IMR-90 (cell line): ENCODE measurements around the gene ASF1B. TPM values are rescaled to one million over a fixed set of nuclear protein-coding genes. Genes with fewer than 3 reads are reported as not detected.
A peak's percentile ranks its signal among the peaks of the same experiment; 100 is the strongest.

Experiments
- ATAC-seq: fragments of 200-7000 bp; cut with Tn5 transposase; 2 replicates; pipeline ENCODE4 v1.9.1; 2020; ENCODE audit warnings: low read depth, mild to moderate bottlenecking, moderate library complexity
- BruUV-seq: library from RNA; stranded (reverse); fragments of 400-500 nt; replicated peaks from 2 replicates; lab custom pipeline; 2021; lab: Mats Ljungman, UMichigan
- CTCF ChIA-PET: fragments of 300-600 bp; formaldehyde crosslinking; extraction: SDS; loops from one replicate; lab custom pipeline; 2021; ENCODE audit warnings: antibody characterized with exemption; lab: Yijun Ruan, JAX
- POLR2A ChIA-PET: fragments of 300-600 bp; sonication (Branson Sonifier 250); formaldehyde crosslinking; loops from one replicate; lab custom pipeline; 2022; ENCODE audit warnings: antibody characterized with exemption; ENCODE audit not compliant: unreplicated experiment; lab: Charles Lee
- DNase-seq: peaks from one replicate; pipeline ENCODE4 v3.0.0; 2013
- H2AFZ ChIP-seq: replicated peaks from 2 replicates; pipeline ENCODE3; 2013; ENCODE audit warnings: low read length, mild to moderate bottlenecking; ENCODE audit not compliant: poor library complexity
- H2AK5ac ChIP-seq: 2 replicates; pipeline ENCODE4 v1.6.1; 2013; ENCODE audit warnings: low read depth, low read length, inconsistent platforms
- H2AK9ac ChIP-seq: replicated peaks from 2 replicates; pipeline ENCODE3; 2013; ENCODE audit warnings: mild to moderate bottlenecking, low read depth, low read length, moderate library complexity; ENCODE audit not compliant: poor library complexity
- H2BK120ac ChIP-seq: 2 replicates; pipeline ENCODE4 v1.6.1; 2013; ENCODE audit warnings: low read depth, low read length, inconsistent platforms
- H2BK15ac ChIP-seq: 3 replicates; pipeline ENCODE4 v1.6.1; 2013; ENCODE audit warnings: low read depth, low read length, inconsistent platforms
- H2BK20ac ChIP-seq: 2 replicates; pipeline ENCODE4 v1.6.1; 2013; ENCODE audit warnings: low read depth, mild to moderate bottlenecking, inconsistent platforms, low read length, moderate library complexity
- H2BK5ac ChIP-seq: 2 replicates; pipeline ENCODE4 v1.6.1; 2013; ENCODE audit warnings: mild to moderate bottlenecking, low read depth, low read length, inconsistent platforms; ENCODE audit not compliant: poor library complexity, severe bottlenecking
- H3K14ac ChIP-seq: replicated peaks from 2 replicates; pipeline ENCODE4 v1.6.1; 2013; ENCODE audit warnings: low read depth, low read length, inconsistent platforms
- H3K18ac ChIP-seq: 2 replicates; pipeline ENCODE4 v1.6.1; 2013; ENCODE audit warnings: low read depth, low read length, control low read depth
- H3K23ac ChIP-seq: 2 replicates; pipeline ENCODE4 v1.6.1; 2013; ENCODE audit warnings: low read depth, low read length, inconsistent platforms
- H3K27ac ChIP-seq: 2 replicates; pipeline ENCODE4 v1.5.1; 2013; ENCODE audit warnings: mild to moderate bottlenecking, control low read depth, low read length; ENCODE audit not compliant: insufficient read depth
- H3K27me3 ChIP-seq: 2 replicates; pipeline ENCODE4 v1.6.1; 2013; ENCODE audit warnings: low read length; ENCODE audit not compliant: control insufficient read depth, insufficient read depth
- H3K36me3 ChIP-seq: 2 replicates; pipeline ENCODE4 v1.6.1; 2013; ENCODE audit warnings: low read length, mixed read lengths; ENCODE audit not compliant: control insufficient read depth, insufficient read depth
- H3K4ac ChIP-seq: 2 replicates; pipeline ENCODE4 v1.6.1; 2013; ENCODE audit warnings: low read depth, low read length, inconsistent platforms
- H3K4me1 ChIP-seq: 2 replicates; pipeline ENCODE4 v1.6.1; 2013; ENCODE audit warnings: low read length, mixed read lengths; ENCODE audit not compliant: control insufficient read depth, insufficient read depth
- H3K4me2 ChIP-seq: 2 replicates; pipeline ENCODE4 v1.6.1; 2013; ENCODE audit warnings: low read depth, mild to moderate bottlenecking, control low read depth, low read length, moderate library complexity
- H3K4me3 ChIP-seq: 2 replicates; pipeline ENCODE4 v1.5.1; 2013; ENCODE audit warnings: low read depth, mild to moderate bottlenecking, control low read depth, low read length, moderate library complexity; ENCODE audit not compliant: insufficient read depth
- H3K56ac ChIP-seq: 2 replicates; pipeline ENCODE4 v1.6.1; 2013; ENCODE audit warnings: low read length, inconsistent platforms; ENCODE audit not compliant: insufficient read depth; ENCODE audit errors: extremely low read depth
- H3K79me1 ChIP-seq, 2 experiments: 2 replicates each; pipeline ENCODE4 v1.6.1; 2013; ENCODE audit warnings: low read length in 2 of 2, inconsistent platforms in 1 of 2, low read depth in 1 of 2
- H3K9ac ChIP-seq: 2 replicates; pipeline ENCODE4 v1.6.1; 2013; ENCODE audit warnings: low read depth, low read length, control low read depth
- H3K9me1 ChIP-seq: 2 replicates; pipeline ENCODE4 v1.6.1; 2013; ENCODE audit warnings: low read length, inconsistent platforms; ENCODE audit not compliant: insufficient read depth
- H3K9me3 ChIP-seq: 2 replicates; pipeline ENCODE4 v1.6.1; 2013; ENCODE audit warnings: low read length; ENCODE audit not compliant: control insufficient read depth, insufficient read depth
- H4K20me1 ChIP-seq: 2 replicates; pipeline ENCODE4 v1.6.1; 2013; ENCODE audit warnings: low read length, inconsistent platforms; ENCODE audit not compliant: insufficient read depth
- H4K5ac ChIP-seq: 2 replicates; pipeline ENCODE4 v1.6.1; 2013; ENCODE audit warnings: mild to moderate bottlenecking, low read depth, low read length, control low read depth
- H4K8ac ChIP-seq, 2 experiments: 2 replicates each; pipeline ENCODE4 v1.6.1; 2013; ENCODE audit warnings: low read depth in 2 of 2, low read length in 2 of 2, control low read depth in 1 of 2, inconsistent platforms in 1 of 2
- H4K91ac ChIP-seq: 2 replicates; pipeline ENCODE4 v1.6.1; 2013; ENCODE audit warnings: low read depth, low read length, inconsistent platforms; ENCODE audit not compliant: insufficient read depth
- ELK1 ChIP-seq: fragments of 150-350 bp; IDR thresholded peaks from 2 replicates; pipeline ENCODE4 v1.6.1; 2016; ENCODE audit warnings: low read depth, mild to moderate bottlenecking, low read length, moderate library complexity, borderline replicate concordance
- MAFK ChIP-seq: IDR thresholded peaks from 2 replicates; pipeline ENCODE4 v1.6.1; 2012; ENCODE audit warnings: low read depth, low read length, improper control_type of control experiment
- WGBS, 2 experiments: methylation state at CpG; one replicate each; pipeline versions ENCODE4 v1.1.5 to v1.1.7; 2013; ENCODE audit warnings: missing lambda C conversion rate in 2 of 2; ENCODE audit not compliant: insufficient read length in 1 of 2; ENCODE audit errors: extremely low coverage in 2 of 2; 5-methylcytosine and 5-hydroxymethylcytosine counted together
- dilution Hi-C: fragments of 300-500 bp; cut with HindIII; formaldehyde crosslinking; loops from one replicate; pipeline ENCODE4 v1.14.3; 2018; ENCODE audit warnings: low sequenced_read_pairs; ENCODE audit not compliant: unreplicated experiment
- in situ Hi-C: fragments of 300-500 bp; cut with MboI; formaldehyde crosslinking; loops from 3 replicates; pipeline ENCODE4 v1.14.3; 2019; ENCODE audit warnings: low sequenced_read_pairs, inconsistent platforms, mixed read lengths
- intact Hi-C: fragments of 100-400 bp; cut with micrococcal nuclease; formaldehyde crosslinking; loops from 2 replicates; pipeline ENCODE4 v1.10.0; 2022
- polyA plus RNA-seq, 3 experiments: library from polyadenylated mRNA; depleted of rRNA; stranded (reverse); fragments of >200 nt; gene quantifications; 2 replicates each; pipeline ENCODE4 v1.2.3, GENCODE V29; 2012; ENCODE audit warnings: low replicate concordance in 1 of 3
- total RNA-seq: library from RNA; depleted of rRNA; stranded (reverse); fragments of >200 nt; gene quantifications from 2 replicates; pipeline ENCODE4 v1.2.3, GENCODE V29; 2012

ASF1B gene
- total and polyA plus RNA-seq, 2 of the 4 experiments (the other 2 are of a cell fraction): 10.4 to 12.1 TPM

- no peak for TF ChIP-seq ELK1
These were observed 13.2 kb upstream of the ASF1B start (continued) for GRCh38 chr19:14149509-14149994.

GRCh38 chr19:14148751-14149410 lies 12.5 kb upstream of the ASF1B start:
- Histone ChIP-seq H3K9ac (no peak overlapping the region), H2AK5ac (peak overlapping the region; percentile 60; the same call in 1 of the 2 replicates), H3K4me3 (no peak overlapping the region), H3K9me1 (no peaks in the 10 kb centered on the region), H2BK20ac (no peak overlapping the region), H3K56ac (no peak overlapping the region), H2AK9ac (peak overlapping the region; percentile 58), H4K20me1 (peaks cover 14% of the 10 kb centered on the region; the same call in 1 of the 2 replicates), H3K14ac (no peak overlapping the region), H3K4ac (no peak overlapping the region), H4K91ac (no peak overlapping the region), H4K5ac (no peak overlapping the region; the same call in 1 of the 2 replicates), H3K79me1 (peaks cover 7 to 20% of the 10 kb centered on the region in 2 experiments; a peak in 3 of 4 replicates), H3K27ac (no peak overlapping the region), H2BK5ac (no peak overlapping the region), H3K23ac (no peak overlapping the region), H2BK15ac (no peak overlapping the region), H4K8ac (peak overlapping the region; percentile 3 to 50; a peak in 2 of 4 replicates), H3K9me3 (no peaks in the 10 kb centered on the region), H2BK120ac (no peak overlapping the region), H3K4me1 (peaks cover 5% of the 10 kb centered on the region; the same call in 1 of the 2 replicates), H3K18ac (no peak overlapping the region), H3K4me2 (no peak overlapping the region), H3K27me3 (no peaks in the 10 kb centered on the region), H3K36me3 (no peaks in the 10 kb centered on the region), H2AFZ (peak overlapping the region; percentile 78)
- ChIA-PET POLR2A (no interaction called here), CTCF (interaction anchor here (0.6 to 1.8 kb wide), 5 partner anchors 10 to 258 kb away, joined by 3 to 7 read pairs (median 5); partner anchors contain the start of gene ASF1B)
- DNase-seq (no peak), ATAC-seq (no peak)
- intact Hi-C loops (loop anchor here (1.0 to 2.0 kb wide), 2 partner anchors 199 to 258 kb away; no protein-coding TSS in a partner anchor), in situ Hi-C loops (no loop called here), dilution Hi-C loops (no loop called here)
- no CpG with 5 or more reads among the region's 13 CpGs for WGBS, 2 experiments
- no peak for TF ChIP-seq MAFK
- no TSS peak for BruUV-seq
